Dermis blood vessel endothelial cell (primary cell): ENCODE data around the gene LYSMD4. TPM values are rescaled to one million over a fixed set of nuclear protein-coding genes. Genes with fewer than 3 reads are reported as not detected.
"Not testable (repeated sequence)": the region's sequence is repeated elsewhere in the genome, so short reads cannot be mapped to it uniquely, and the experiment has no call there.

Experiments
- DNase-seq: peaks from one replicate; pipeline ENCODE4 v3.0.0; 2010
- total RNA-seq: library from RNA; depleted of rRNA; stranded (reverse); fragments of >200 nt; gene quantifications from 2 replicates; pipeline ENCODE4 v1.2.3, GENCODE V29; 2014

Gene LYSMD4
- total RNA-seq = 8.6 and 9.7 TPM in 2 replicates

DNA sequence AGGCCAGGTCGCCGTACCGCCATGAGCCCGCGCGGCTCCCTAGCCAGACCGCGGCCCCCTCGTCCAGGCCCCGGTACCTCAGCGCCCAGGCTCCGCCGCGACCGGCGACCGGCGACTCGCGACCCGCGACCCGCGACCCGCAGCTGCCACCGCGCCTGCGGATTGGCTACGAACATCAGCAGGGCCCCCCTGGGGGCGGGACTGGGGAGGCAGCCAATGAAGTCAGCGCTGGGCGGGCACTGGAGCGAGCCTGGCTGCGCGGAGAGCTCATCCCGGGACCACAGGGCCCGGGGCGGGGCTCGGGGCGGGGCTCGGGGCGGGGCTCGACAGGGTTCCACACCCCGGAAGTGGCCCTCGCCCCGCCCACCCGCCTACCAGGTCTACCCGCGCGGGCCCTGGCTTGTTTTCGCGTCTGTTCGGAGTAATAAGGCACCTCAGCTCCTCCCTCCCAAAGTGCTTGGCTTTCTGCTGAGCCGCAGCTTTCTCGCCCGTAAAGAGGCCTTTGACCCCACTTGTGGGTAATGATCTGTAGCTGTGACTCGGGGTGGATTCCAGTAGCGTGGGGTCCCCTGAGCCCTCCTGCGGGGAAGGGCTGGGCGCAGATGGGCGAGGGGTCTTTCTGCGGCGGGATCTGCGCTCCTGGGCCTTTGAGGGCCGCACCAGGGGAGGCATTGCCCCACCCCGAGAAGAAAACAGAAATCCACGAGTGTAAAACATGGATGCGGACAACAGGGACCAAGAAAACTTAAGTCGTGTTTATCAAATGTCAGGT, at the start of gene LYSMD4:
TSS of gene LYSMD4 (minus strand) at position 170 of the 772 bp plus-strand sequence. CDS start 1,438 bp downstream, outside the sequence.
- DNase-seq = peak; percentile 95

DNA sequence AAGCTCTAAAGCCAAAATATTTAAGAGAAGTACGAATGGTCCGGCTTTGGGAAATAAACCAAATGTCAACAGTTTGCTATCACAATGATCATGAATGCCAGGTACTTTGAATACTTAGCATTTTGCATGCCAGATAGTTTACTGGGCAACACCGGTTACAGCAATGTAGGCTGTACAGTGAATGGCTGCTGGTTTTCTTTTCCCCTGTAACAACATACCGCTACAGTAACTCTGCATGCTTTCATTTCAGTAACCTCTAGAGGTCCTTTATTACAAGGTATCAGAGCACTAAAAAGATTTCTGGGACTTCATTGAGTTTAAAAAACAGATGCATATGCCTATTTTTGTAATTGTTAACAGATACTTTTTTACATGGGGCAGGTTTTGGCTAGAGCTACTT, 48.8 kb upstream of the LYSMD4 start:
- not testable (repeated sequence) for DNase-seq

GRCh38 chr15:99777144-99777543, 43.9 kb upstream of the LYSMD4 start:
- DNase-seq = no peak

DNA sequence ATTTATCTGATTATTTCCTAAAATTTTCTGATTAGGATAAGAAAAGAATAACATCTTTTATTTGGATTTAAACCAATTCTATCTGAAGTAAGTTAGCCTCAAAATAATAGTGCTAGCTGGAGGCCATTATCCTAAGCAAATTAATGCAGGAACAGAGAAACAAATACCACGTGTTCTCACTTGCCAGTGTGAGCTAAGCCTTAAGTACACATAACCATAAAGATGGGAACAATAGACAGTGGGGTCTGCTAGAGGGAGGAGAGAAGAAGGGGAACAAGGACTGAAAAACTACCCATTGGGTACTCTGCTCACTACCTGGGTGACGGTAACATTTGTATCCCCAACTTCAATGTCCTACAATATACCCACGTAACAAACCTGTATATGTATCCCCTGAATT, 31.3 kb upstream of the LYSMD4 start:
- DNase-seq = no peak

DNA sequence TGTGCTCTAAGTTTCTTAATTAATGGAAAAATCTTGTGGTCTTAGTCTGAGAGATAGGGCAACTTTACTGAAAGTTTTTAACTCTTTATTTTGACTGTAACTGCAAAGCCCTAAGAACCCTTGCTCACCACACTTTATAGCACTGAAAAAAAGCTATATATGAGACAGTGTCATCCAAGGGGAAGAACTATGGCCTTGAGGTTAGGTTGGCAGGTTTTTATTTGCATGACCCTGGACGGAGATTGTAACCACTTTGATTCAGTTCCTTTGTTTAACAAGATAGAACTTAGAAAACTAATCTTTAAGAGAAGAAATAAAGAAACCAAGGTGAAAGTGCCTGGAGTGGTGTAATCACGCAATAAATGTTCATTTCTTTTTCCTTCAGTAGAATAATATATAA, 30.6 kb upstream of the LYSMD4 start:
- no peak for DNase-seq

- no peak for DNase-seq
Observed at GRCh38 chr15:99762288-99762687, 29.1 kb upstream of the LYSMD4 start.

DNA sequence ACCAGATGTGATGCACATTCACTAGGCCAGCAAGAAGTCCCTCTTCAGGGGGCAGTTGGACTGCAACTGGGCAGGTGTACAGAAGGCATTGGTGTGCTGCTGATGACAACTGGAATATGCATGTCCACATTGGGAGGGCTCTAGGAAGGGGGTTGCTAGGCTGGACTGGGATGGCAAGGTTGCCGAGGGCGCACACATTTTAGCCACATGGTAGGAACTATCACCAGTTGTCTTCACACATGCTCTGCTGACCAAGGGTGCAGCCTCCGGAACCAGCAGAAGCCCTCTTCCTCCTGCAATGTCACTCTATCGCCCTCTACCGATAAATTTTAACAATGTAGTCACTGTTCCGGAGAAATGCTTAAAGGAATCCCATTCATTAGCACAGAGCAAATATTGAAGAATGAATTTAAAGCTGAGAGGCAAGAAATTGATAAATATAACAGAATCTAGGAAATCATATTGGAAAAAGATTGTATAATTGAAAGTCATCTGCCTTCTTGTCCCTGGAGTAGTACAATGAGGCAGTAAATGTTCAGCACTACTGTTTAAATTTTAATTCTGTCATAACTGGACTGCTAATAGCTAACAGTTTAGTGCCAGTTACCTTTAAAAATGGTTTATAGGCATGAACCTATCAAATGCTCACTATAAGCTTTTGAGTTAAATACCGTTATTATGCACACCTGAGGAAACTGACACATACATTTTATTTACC, 22.6 kb upstream of the LYSMD4 start:
- DNase-seq = peak; percentile 81

DNA sequence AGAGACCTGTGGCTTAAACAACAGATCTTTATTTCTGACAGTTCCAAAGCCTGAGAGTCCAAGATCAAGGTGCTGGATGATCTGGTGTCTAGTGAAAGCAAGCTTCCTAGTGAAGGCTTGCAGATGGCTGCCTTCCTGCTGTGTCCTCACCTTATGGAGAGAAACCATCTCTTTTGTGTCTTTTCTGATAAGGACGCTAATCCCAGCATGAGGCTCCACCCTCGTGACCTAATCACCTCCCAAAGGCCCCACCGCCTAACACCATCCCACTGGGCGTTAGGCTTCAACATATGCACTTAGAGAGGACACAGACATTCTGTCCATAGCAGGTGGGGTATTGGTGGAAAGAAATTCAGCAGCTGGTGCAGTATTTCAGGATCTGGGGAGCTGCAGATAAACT, 19.8 kb upstream of the LYSMD4 start:
- DNase-seq = no peak

DNA sequence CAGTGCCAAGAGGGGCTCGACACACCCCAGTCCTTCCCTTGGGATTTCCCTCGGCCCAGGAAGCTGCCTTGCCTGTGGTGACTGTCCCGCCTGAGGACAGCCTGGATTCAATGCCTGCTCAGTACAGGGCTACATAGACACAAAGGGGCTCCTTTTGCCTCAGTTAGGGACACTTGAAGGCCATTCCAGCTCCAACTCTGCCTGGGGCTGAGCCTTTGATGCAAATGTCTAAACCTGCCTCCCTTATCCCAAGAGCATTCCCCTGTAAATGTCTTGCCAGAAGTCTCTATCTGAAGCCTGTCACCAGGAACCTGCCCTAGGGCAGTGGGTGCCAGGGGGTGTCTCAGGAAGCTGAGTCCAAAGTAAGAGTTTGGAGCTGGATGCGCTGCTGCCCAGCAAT, 19.3 kb upstream of the LYSMD4 start:
- no peak for DNase-seq

DNA sequence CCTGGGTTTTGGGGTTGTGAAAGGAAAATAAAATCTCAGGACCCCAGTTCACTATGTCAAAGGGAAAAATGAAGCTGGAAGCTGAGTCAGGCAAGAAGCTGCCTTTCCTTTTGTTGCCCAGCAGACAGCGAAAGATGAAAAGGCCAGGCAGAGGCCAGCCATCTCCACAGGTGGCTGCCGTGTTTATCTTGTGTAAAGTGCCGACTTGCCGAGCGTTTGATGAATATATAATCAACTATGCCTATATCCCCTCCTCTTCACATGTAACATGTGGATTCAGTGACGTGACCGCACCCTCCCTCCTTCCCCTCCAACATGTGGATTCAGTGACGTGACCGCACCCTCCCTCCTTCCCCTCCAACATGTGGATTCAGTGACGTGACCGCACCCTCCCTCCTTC, 17.1 kb upstream of the LYSMD4 start:
- DNase-seq = not testable (repeated sequence)

- DNase-seq = peak; percentile 7
Observed at GRCh38 chr15:99749386-99749785, 16.1 kb upstream of the LYSMD4 start.

GRCh38 chr15:99745370-99746086, 12.3 kb upstream of the LYSMD4 start:
- no peak for DNase-seq

- no peak for DNase-seq
Observed at GRCh38 chr15:99744142-99744541, 10.9 kb upstream of the LYSMD4 start.

DNA sequence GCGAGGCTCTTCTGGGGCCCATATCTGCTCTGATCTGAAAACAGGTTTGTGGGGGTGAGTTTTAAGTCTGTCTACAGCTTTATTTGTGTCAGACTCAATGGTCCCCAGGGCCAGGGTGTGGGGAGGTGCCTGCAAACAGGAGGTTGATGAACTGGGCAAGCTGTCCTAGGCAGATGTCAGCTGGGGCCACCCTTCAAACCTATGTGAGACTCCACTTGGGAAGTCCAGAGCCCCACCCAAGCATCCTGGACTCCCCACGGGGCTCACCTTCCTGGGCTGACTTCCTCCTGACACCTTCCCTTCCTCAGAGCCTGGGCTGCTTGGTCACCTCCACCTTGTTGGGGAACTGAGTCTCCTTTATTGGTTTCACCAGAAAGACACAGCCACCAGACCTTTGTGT, 8.6 kb upstream of the LYSMD4 start:
- no peak for DNase-seq

DNA sequence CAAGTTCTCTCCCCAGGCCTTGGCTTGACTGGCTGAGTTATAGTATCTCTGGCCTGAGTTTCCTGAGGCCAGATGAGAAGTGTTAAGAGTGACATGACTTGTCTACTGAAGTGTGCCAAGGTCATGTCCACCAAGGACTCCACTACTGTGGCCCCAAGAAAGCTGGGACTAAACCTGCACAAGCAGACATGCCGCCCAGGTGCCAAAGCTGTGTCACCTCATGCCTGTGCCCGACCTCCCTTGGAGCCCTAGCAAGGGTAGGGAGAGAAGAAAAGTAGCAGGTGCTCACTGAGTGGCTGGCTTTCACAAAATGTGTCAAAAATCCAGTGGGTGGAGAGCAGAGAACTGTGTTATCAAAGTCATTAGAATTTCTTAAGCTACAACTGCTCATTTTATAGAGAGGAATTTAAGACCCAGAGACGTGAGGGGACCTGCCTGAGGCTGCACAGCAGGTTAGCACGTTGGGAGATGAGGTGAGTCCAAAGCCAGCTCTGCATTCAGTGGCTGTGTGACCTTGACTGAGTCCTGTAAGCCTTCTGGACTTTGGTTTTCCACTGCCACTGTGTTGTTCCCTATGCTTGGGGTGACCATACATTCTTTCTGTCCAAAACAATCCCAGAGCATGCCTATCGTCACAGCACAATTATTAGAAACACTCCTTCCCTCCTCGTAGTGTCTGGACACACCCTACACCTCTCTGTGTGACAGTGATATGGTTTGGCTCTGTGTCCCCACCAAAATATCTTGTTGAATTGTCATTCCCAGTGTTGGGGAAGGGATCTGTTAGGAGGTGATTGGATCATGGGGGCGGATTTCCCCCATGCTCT, 5.0 kb upstream of the LYSMD4 start:
- DNase-seq = no peak

GRCh38 chr15:99736702-99737101, 3.5 kb upstream of the LYSMD4 start:
- no peak for DNase-seq

DNA sequence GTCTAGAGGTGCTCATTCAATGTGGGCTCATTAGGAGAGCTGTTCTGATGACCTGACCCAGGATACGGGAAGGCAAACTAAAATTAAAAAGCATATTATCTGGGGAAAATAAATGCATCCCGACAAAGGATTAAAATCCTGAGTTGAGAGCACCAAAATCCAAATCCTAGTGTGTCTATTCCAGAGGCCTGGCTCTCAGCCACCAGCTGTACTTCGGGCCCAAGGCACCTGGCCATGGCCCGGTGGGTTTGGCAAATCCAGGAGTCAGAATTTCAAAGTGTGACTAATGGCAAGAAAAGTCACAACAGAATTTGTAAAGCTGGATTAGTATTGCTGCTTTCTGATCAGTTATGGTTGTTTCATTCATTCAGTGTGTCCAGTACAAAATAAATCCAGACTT, 2.6 kb upstream of the LYSMD4 start:
- DNase-seq = no peak

DNA sequence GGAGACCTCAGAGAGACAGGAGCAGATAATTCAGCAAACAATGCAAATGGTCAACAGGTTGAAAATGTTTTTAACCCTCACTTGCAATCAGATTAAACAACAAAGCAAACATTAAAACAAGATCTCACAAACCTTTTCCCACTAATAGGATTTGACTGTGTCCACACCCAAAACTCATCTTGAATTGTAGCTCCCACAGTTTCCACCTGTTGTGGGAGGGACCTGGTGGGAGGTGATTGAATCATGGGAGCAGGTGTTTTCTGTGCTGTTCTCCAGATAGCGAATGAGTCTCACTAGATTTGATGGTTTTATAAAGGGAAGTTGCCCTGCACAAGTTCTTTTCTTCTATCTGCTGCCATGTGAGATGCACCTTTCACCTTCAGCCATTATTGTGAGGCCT, 1.3 kb upstream of the LYSMD4 start:
- no peak for DNase-seq

DNA sequence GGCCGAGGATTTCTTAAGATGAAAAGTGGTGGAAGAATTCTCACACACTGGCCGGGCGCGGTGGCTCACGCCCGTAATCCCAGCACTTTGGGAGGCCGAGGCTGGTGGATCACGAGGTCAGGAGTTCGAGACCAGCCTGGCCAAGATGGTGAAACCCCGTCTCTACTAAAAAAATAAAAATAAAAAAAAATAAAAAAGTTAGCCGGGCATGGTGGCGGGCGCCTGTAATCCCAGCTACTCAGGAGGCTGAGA, 729 bp upstream of the LYSMD4 start:
- DNase-seq = not testable (repeated sequence)

DNA sequence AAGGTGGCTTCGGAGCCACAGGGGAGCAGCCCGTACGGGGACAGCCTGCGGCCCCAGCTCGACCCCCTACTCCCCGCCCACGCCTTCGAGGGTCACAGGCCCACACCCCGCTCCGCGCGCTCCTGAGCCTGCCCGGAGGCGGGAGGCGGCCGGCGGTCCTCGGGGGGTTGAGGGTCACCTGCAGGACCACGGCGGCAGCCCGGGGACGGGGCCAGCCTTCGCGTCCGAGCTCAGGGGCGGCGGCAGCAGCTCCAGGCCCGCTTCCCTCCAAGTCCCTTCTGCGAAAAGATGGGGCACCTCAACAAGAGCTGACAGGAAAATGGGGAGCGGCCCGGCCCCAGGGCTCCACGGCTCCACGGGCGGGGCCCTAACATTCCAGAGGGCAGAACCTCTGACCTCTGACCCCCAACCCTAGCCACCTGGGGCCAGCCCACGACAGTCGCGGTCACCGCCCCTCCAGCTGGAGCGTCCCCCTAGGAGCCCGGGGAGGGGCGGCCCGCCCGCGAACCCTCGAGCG, 428 bp downstream of the LYSMD4 start:
- DNase-seq = peak; percentile 22

- DNase-seq = peak; percentile 26
Observed at GRCh38 chr15:99732124-99732750, 1.0 kb downstream of the LYSMD4 start.
